GM19351 (cell line): ENCODE measurements around the gene NAPEPLD.
"Not testable (repeated sequence)": the region's sequence is repeated elsewhere in the genome, so short reads cannot be mapped to it uniquely, and the experiment has no call there.

Experiments
- ATAC-seq: cut with Tn5 transposase; IDR thresholded peaks from one replicate; pipeline ENCODE4 v1.9.1; 2021; ENCODE audit warnings: mild to moderate bottlenecking, moderate library complexity; ENCODE audit not compliant: unreplicated experiment

The NAPEPLD gene

GRCh38 chr7:103144754-103145153, 4.1 kb downstream of the NAPEPLD start:
- not testable (repeated sequence) for ATAC-seq

GRCh38 chr7:103143868-103144267, 5.0 kb downstream of the NAPEPLD start:
- no peak for ATAC-seq

GRCh38 chr7:103142494-103142893, 6.4 kb downstream of the NAPEPLD start:
- ATAC-seq: no peak

- ATAC-seq: no peak
Measured at GRCh38 chr7:103141753-103142404, 7.0 kb downstream of the NAPEPLD start.

GRCh38 chr7:103140685-103141084, 8.2 kb downstream of the NAPEPLD start:
- ATAC-seq: no peak

GRCh38 chr7:103140061-103140460, 8.8 kb downstream of the NAPEPLD start:
- no peak for ATAC-seq

- ATAC-seq: no peak
Measured at GRCh38 chr7:103134836-103135554, 13.9 kb downstream of the NAPEPLD start.

- ATAC-seq: no peak
Measured at GRCh38 chr7:103132995-103133688, 15.8 kb downstream of the NAPEPLD start.

GRCh38 chr7:103130901-103131624, 17.8 kb downstream of the NAPEPLD start:
- no peak for ATAC-seq

- no peak for ATAC-seq
Measured at GRCh38 chr7:103129702-103130549, 19.0 kb downstream of the NAPEPLD start.

- no peak for ATAC-seq
Measured at GRCh38 chr7:103127006-103127405, 21.9 kb downstream of the NAPEPLD start.

GRCh38 chr7:103124429-103124979, 24.4 kb downstream of the NAPEPLD start:
- no peak for ATAC-seq

- no peak for ATAC-seq
Measured at GRCh38 chr7:103123529-103123928, 25.4 kb downstream of the NAPEPLD start.

GRCh38 chr7:103121641-103122040, 27.3 kb downstream of the NAPEPLD start:
- ATAC-seq: no peak

GRCh38 chr7:103120362-103120761, 28.5 kb downstream of the NAPEPLD start:
- ATAC-seq: no peak

- no peak for ATAC-seq
Measured at GRCh38 chr7:103119791-103120291, 29.1 kb downstream of the NAPEPLD start.

GRCh38 chr7:103117465-103117864, 31.4 kb downstream of the NAPEPLD start:
- ATAC-seq: no peak

GRCh38 chr7:103116991-103117390, 31.9 kb downstream of the NAPEPLD start:
- ATAC-seq: no peak

GRCh38 chr7:103116511-103116910, 32.4 kb downstream of the NAPEPLD start:
- ATAC-seq: no peak

GRCh38 chr7:103115771-103116170, 33.1 kb downstream of the NAPEPLD start:
- ATAC-seq: no peak
